ENCODE results near the gene NCOA4. TPM values are rescaled to one million over a fixed set of nuclear protein-coding genes. Genes with fewer than 3 reads are reported as not detected.
"Not testable (repeated sequence)": the region's sequence is repeated elsewhere in the genome, so short reads cannot be mapped to it uniquely, and the experiment has no call there.

Gene NCOA4
- total and polyA plus RNA-seq, 2 of the 8 experiments (the other 6 are each of a cell fraction or from before 2014, with no cell fraction given): 28.9 to 65.2 TPM

DNA sequence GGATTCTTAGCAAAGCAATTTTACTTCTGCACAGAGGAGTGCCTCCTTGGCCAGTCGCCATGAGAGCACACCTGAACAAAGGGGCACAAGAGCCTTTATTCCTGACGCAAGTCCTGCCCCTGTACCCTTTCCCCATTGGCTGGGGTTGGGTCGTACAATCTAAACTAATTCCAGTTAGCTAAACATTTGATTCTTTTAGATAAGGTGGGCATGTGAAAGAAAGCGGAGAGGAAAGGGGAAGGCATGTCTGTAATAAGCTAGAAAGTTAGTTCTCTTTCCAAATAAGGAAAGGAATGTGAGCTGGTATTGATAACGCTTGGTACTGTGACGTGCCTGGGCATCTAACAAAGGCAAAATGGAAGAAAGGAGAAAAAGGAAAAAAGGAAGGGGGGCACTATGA is 73.8 kb downstream of the NCOA4 start:
- H3K36me3 ChIP-seq (ENCODE audit: control insufficient read depth in 2 of 4, insufficient read depth in 4 of 4, low read length in 3 of 4); H2BK5ac ChIP-seq (ENCODE audit: low read depth, low read length); DNase-seq (ENCODE audit: low read depth in 1 of 2, low spot score in 2 of 2); H2BK120ac ChIP-seq (replicated peaks; ENCODE audit: low read depth, low read length); FAIRE-seq; POLR2A ChIA-PET (ENCODE audit: partially characterized antibody); H3K79me2 ChIP-seq (ENCODE audit: control insufficient read depth in 1 of 2, insufficient read depth in 2 of 2, low read length in 2 of 2); H3K23ac ChIP-seq (ENCODE audit: insufficient read length); H3K27ac ChIP-seq (ENCODE audit: low read depth, low read length); H2BK15ac ChIP-seq (ENCODE audit: low read length); H3K79me1 ChIP-seq (ENCODE audit: low read depth, low read length); H3K4me2 ChIP-seq (ENCODE audit: insufficient read depth in 1 of 2, low read depth in 2 of 2, low read length in 2 of 2); CTCF ChIA-PET (ENCODE audit: partially characterized antibody); H3K56ac ChIP-seq (replicated peaks; ENCODE audit: insufficient read length, low read depth, low read length); H3K14ac ChIP-seq (ENCODE audit: insufficient read length); H3K27me3 ChIP-seq (replicated peaks in 1 of 4; ENCODE audit: control insufficient read depth in 3 of 4, extremely low read depth in 1 of 4, insufficient read depth in 3 of 4, low read length in 3 of 4); H4K5ac ChIP-seq (ENCODE audit: insufficient read length, low read depth, low read length); H3K4me1 ChIP-seq (replicated peaks in 1 of 4; ENCODE audit: control insufficient read depth in 3 of 4, insufficient read depth in 4 of 4, low read length in 3 of 4); H3K4ac ChIP-seq (replicated peaks; ENCODE audit: insufficient read length, low read depth, low read length); H2BK12ac ChIP-seq (ENCODE audit: low read depth, low read length); H2AFZ ChIP-seq (ENCODE audit: low read length); H4K8ac ChIP-seq (ENCODE audit: extremely low read depth, insufficient read depth, low read length); H3K9me3 ChIP-seq (ENCODE audit: insufficient read depth in 2 of 2, low read depth in 1 of 2, low read length in 1 of 2); H4K91ac ChIP-seq (replicated peaks; ENCODE audit: insufficient read length, low read length); H4K20me1 ChIP-seq (replicated peaks in 1 of 2; ENCODE audit: control insufficient read depth in 1 of 2, insufficient read depth in 2 of 2, low read length in 2 of 2); H3K23me2 ChIP-seq (ENCODE audit: low read depth, low read length); H2BK20ac ChIP-seq (ENCODE audit: low read length); H3K4me3 ChIP-seq (ENCODE audit: extremely low read depth in 1 of 4, insufficient read depth in 2 of 4, low read depth in 3 of 4, low read length in 4 of 4); H3K18ac ChIP-seq (ENCODE audit: extremely low read depth, low read length); H3K9ac ChIP-seq (replicated peaks in 1 of 4; ENCODE audit: extremely low read depth in 1 of 4, low read depth in 3 of 4, low read length in 3 of 4); H2AK5ac ChIP-seq (ENCODE audit: low read depth, low read length): not testable (repeated sequence)
- 73% methylated on average over 3 of the region's 6 CpGs; no CpG with 5 or more reads in 1 of the 2 experiments for WGBS, 2 experiments (ENCODE audit: extremely low coverage in 1 of 2, insufficient coverage in 1 of 2, insufficient read length in 1 of 2, insufficient replicate concordance in 2 of 2, low coverage in 1 of 2, low lambda C conversion rate in 2 of 2, missing lambda C conversion rate in 1 of 2)
- peak; percentile 56; the same call in 1 of the 2 replicates for TF ChIP-seq SRF (IDR thresholded peaks at IDR 0.05; ENCODE audit: low read depth, low read length)

Small RNA genes lying within 50 kb of the gene (small RNA-seq; reads per million reads assigned to genes)
- not detected for gene SNORA74C-1 (ENCODE audit: insufficient read depth)

Other genes starting within 250 kb of the NCOA4 start
- 13.9 and 19.7 TPM in 2 replicates for gene AGAP4, start 183.1 kb downstream of the NCOA4 start, total RNA-seq (2021; fragmentation: NEBNext Ultra II Directional; extraction: Animal tissue kit (Norgen Biotek cat#: 25700))
- 13.5 and 16.9 TPM in 2 replicates for gene AGAP4, start 183.1 kb downstream of the NCOA4 start, polyA plus RNA-seq (2011; rRNA removed)
- gene TIMM23, start 58.1 kb downstream of the NCOA4 start, total RNA-seq (2021; fragmentation: NEBNext Ultra II Directional; extraction: Animal tissue kit (Norgen Biotek cat#: 25700)): 101 and 106 TPM in 2 replicates
- gene TIMM23, start 58.1 kb downstream of the NCOA4 start, polyA plus RNA-seq (2011; rRNA removed): 83.9 and 130 TPM in 2 replicates
- gene MSMB, start 15.6 kb upstream of the NCOA4 start, total RNA-seq (2021; fragmentation: NEBNext Ultra II Directional; extraction: Animal tissue kit (Norgen Biotek cat#: 25700)): not detected in 2 replicates
- not detected in 2 replicates for gene MSMB, start 15.6 kb upstream of the NCOA4 start, polyA plus RNA-seq (2011; rRNA removed)